Stimulated activated CD4-positive, alpha-beta T cell treated with anti-CD3 and anti-CD28 coated beads, Interleukin-4, amount 100 ng/mL, for 4 hours (primary cell): ENCODE data around the gene RPS16.

Experiments
- DNase-seq, 2 experiments: peaks; one replicate each; pipeline ENCODE4 v3.0.0-alpha.2; 2020

The RPS16 gene

DNA sequence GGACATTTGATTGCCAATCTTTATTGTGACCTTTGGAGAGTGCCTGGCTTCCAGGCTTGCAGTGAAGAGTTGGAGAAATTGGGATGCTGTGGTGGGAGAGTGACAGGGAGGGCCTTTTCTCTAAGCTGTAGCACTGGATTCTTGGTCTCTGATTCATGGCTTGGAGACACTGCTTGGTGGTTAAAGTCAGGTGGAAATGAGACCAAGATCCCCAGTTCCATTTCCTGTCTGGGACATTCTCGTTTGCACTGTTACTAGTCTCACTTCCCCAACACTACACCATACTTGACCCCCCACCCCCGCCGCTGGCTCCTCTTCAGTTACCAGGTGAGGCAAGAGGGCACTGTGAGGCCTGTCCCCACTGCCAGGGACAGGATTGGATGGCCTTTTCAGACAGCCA is 12.5 kb upstream of the RPS16 start:
- DNase-seq, result no peak

DNA sequence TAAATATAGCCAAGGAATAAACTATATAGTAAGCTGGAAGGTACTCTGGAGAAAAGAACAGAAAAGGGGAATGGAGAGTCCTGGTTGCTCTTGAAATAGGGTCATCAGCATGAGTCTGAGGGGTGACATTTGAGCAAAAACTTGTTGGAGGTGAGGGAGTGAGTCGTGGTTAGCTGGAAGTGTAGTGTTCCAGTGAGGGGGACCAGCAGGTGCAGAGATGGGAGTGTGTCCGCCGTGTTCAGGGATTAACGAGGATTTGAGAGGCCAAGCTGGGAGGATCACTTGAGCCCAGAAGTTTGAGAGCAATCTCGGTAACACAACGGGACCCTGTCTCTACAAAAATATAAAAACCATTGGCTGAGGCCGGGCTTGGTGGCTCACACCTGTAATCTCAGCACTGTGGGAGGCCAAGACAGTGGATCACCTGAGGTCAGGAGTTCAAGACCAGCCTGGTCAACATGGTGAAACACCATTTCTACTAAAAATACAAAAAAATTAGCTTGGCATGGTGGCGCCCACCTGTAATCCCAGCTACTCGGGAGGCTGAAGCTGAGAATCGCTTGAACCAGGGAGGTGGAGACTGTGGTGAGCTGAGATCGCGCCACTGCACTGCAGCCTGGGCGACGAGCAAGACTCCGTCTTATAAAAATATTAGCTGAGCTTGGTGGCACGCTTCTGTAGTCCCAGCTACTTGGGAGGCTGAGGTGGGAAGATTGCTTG is 10.8 kb upstream of the RPS16 start:
- DNase-seq, result no peak

GRCh38 chr19:39445196-39446111 is 9.7 kb upstream of the RPS16 start, which contains the start of gene SUPT5H:
Gene SUPT5H (plus strand): TSS chr19:39445582. CDS start chr19:39445891, 309 bp downstream.
- peak; percentile 93 to 99 for DNase-seq

DNA sequence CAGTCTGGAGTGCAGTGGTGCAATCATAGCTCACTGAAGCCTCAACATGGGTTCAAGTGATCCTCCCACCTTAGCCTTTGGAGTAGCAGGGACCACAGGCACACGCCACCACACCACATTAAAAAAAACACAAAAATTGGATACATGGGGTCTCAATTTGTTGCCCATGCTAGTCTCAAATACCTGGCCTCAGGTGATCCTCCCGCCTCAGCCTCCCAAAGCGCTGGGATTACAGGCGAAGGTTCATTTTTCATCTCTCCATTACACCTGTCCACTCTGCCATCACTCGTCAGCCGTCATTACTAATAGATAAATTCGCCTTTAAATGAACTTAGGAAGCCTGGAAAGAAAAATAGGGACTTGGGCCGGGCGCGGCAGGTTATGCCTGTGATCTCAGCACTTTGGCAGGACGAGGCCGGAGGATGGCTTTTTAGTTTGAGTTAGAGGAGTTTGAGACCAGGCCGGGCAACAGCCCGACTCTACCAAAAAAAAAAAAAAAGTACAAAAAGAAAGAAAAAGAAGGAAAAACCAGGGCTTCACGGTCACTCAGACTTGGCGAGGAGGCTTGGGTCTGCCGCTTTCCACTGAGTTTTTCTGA is 8.9 kb upstream of the RPS16 start:
- no peak for DNase-seq

DNA sequence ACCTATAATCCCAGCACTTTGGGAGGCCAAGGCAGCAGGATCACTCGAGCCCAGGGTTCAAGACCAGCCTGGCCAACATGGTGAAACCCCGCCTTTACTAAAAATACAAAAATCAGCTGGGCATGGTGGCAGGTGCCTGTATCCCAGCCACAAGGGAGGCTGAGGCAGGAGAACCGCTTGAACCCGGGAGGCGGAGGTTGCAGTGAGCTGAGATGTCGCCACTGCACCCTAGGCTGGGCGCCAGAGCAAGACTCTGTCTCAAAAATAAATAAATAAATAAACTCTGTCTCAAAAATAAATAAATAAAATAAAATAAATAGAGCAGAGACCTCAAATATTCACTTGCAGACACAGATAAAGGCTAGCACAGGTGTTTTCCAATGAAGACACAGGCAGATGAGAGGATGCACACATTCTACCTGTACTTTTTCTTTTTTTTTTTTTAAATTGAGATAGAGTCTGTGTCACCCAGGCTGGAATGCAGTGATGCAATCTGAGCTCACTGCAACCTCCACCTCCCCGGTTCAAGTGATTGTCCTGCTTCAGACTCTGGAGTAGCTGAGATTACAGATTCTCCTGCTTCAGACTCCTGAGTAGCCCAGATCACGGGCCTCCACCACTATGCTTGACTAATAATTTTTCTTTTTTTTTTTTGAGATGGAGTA is 2.7 kb upstream of the RPS16 start:
- no peak for DNase-seq

GRCh38 chr19:39436350-39436716 is 584 bp upstream of the RPS16 start:
- DNase-seq, result no peak

DNA sequence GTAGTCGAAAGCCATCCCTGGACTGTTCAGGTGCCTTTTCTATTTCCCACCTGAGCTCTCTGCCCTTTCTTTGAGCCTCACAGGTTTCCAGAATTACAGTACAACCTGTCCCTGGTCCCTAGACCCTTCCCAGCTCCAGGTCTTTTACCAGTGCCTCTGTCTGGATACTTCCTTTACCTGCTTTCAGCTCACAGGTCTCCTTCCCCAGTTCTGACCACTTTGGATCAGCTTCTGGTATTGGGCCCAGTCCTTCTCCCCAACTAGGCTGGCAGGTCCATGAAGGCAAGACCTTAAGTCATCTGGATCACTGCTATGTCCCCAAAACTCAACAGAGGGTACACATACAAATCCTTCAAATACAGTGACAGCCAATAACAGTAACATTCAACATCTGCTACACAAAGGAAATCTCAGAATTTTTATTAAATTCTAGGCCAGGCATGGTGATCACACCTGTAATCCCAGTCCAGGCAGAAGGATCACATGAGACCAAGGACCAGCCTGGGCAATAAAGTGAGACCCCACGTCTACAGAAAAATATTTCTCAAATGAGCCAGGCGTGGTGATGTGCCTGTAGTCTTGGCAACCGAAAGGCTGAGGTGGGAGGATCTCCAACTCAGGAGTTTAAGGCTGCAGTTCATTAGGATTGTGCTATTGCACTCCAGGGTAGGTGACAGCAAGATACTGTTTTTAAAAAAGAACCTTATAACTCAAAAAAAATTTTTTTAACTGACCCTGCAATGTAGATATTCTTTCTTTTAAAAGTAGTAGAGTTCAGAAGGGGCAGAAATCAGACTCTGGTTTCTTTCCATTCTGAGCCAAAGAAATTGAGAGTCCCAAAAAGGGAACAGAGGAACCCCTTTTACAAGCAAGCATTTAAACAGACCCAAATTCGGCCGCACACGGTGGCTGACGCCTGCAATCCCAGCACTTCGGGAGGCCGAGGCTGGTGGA is 1.3 kb downstream of the RPS16 start:
- no peak for DNase-seq

GRCh38 chr19:39433480-39434079 is 2.2 kb downstream of the RPS16 start:
- no peak for DNase-seq

DNA sequence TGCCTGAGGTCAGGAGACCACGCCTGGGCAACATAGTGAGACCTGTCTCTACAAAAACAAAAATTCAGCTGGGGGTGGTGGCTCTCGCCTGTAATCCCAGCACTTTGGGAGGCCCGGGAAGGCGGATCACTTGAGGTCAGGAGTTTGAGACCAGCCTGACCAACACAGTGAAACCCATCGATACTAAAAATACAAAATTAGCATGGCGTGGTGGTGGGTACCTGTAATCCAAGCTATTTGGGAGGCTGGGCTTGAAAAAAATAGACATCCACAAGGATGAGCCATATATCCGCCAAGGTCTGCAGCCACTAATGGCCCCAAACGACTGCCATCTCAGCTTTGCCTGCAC is 3.1 kb downstream of the RPS16 start:
- no peak for DNase-seq

DNA sequence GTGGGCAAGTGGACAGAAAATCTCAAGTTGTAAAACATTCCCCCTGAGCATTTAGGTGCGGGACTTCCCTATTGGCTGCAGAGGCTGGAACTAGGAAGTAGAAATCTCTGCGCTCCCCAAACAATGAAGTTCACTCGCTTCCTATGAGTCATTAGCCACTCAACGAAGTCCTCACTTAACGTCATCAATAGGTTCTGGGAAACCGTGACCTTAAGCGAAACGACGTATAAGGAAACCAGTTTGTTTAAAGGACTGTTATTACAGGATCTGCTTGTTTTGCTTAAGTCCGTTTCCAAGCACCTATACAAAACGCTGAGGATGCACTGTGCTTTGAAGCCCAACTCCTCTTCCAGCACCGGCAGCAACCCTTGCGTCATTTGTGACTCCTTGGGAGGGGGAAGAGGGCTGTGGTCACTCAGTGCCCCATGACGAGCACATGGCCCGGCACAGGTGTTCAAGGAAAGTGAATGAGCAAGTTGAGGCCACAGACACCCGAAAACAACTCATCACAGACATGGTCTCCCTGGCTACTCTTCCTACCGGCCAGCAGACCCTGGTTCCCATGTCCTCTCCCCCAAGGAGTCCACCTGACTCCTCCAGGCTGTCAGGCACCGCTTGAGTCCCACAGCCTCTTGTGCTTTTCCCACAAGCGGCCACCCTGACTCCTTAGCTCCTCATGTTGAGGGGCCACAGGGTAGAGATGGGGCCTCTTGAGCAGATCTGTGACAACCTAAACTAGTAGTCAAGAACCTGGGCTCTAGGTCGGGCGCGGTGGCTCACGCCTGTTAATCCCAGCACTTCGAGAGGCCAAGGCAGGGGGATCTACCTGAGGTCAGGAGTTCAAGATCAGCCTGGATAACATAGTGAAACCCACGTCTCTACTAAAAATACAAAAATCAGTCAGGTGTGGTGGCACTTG is 4.8 kb downstream of the RPS16 start:
- DNase-seq, result peak in 1 of 2 experiments; percentile 44

GRCh38 chr19:39428283-39429112 is 7.3 kb downstream of the RPS16 start:
- no peak for DNase-seq

DNA sequence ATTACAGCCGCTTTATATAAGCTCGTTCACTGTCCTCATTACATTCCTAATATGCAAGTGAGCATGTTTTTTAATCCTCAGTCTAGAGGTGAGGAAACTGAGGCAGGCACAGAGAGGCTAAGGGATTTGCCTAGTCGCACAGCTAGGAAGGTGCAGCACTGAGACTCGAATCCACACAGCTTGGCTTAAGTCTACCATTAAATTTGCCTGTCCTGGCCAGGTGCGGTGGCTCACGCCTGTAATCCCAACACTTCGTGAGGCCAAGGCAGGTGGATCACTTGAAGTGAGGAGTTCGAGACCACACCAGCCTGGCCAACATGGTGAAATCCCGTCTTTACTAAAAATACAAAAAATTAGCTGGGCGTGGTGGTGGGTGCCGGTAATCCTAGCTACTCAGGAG is 8.0 kb downstream of the RPS16 start:
- no peak for DNase-seq

- DNase-seq, result no peak
Observed at GRCh38 chr19:39426170-39426569, 9.6 kb downstream of the RPS16 start.

DNA sequence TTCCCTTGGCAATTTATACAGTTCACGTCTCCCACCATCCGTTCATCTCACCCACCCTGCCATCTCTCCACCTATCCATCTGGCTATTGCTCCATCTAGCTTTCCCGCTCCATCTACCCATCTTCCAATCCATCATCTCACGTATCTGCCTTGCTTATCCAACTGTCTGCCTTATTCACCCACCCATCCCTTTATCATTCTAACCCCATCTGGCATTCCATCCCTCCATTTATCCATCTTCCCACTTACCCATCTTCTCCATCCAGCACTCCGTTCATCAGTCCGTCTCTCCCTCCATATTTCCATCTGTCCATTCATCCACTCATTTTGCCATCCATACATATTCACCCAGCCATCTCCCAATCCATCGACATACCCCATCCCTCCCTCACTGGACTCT is 10.0 kb downstream of the RPS16 start:
- DNase-seq, result no peak

- no peak for DNase-seq
Observed at GRCh38 chr19:39424934-39425333, 10.8 kb downstream of the RPS16 start.

DNA sequence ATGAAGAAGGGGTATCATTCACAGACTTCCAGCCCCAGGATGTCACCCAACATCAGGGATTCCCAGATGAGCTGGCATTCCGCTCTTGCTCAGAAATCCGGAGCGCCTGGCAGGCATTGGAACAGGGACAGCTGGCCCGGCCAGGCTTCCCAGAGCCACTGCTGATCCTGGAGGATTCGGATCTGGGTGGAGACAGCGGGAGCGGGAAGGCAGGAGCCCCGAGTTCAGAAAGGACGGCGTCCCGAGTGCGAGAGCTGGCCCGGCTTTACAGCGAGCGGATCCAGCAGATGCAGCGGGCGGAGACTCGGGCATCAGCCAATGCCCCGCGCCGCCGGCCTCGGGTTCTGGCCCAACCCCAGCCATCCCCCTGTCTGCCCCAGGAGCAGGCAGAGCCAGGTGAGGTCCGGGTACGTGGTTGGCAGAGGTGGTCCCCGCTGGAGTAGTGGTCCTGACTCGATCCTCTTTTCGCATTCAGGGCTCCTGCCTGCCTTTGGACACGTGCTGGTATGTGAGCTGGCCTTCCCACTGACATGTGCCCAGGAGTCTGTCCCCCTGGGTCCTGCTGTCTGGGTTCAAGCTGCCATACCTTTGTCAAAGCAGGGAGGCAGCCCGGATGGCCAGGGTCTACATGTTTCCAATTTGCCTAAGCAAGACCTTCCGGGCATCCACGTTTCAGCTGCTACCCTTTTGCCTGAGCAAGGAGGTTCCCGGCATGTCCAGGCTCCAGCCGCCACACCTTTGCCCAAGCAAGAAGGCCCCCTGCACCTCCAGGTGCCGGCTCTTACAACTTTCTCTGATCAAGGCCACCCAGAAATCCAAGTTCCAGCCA is 12.3 kb downstream of the RPS16 start:
- DNase-seq, result no peak

GRCh38 chr19:39422020-39422419 is 13.7 kb downstream of the RPS16 start:
- DNase-seq, result no peak

- no peak for DNase-seq
Observed at GRCh38 chr19:39420769-39421168, 15.0 kb downstream of the RPS16 start.

- no peak for DNase-seq
Observed at GRCh38 chr19:39419003-39419402, 16.7 kb downstream of the RPS16 start.
